Cardiac fibroblast (primary cell): ENCODE data around the gene CPB2.

ENCODE experiments used
- DNase-seq, 2 donors: peaks; one replicate each; pipeline versions ENCODE4 v3.0.0 to v3.0.0-alpha.2; 2010; ENCODE audit warnings: low read depth in 2 of 2
- H3K4me3 ChIP-seq, 2 donors: replicated peaks in 1 of 2; 1 replicate in 1 of 2; 2 replicates in 1 of 2; pipeline ENCODE4 v1.5.1; 2011; ENCODE audit warnings: low read depth in 2 of 2, low read length in 2 of 2, mild to moderate bottlenecking in 2 of 2, moderate library complexity in 1 of 2
- TF ChIP-seq, protein P1 (sequence below): IDR thresholded peaks from one replicate; pipeline ENCODE4 v1.5.1; 2011; ENCODE audit warnings: low read depth, mild to moderate bottlenecking, low read length, inconsistent platforms

CPB2 gene

DNA sequence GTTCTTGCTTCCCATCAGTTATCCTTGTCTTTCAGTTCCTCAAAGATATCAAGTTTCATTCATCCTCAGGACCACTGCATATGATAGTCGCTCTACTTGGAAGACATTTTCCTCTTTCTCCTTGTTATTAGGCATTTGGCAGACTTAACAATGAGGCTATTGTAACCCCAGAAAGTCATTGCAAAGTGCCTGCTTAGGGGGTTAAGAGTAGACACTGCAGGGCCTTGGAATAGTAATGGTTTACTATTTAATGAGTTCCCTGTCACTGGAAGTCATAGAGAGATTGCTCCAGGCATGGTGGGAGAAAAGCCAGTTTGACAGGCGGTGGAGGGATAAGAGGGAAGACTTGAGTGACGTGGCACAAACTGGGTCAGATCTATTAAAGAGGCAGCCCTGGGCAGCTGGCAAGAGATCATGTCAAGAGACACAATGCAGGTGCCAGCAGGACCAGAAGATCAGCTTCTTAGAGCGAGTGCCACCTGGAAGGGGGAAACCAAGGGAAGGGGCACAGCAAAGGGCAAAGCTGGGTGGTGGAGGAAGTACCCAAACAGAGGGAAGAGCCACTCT lies 16.8 kb upstream of the CPB2 start:
- no peak for DNase-seq
- TF ChIP-seq, protein P1, sequence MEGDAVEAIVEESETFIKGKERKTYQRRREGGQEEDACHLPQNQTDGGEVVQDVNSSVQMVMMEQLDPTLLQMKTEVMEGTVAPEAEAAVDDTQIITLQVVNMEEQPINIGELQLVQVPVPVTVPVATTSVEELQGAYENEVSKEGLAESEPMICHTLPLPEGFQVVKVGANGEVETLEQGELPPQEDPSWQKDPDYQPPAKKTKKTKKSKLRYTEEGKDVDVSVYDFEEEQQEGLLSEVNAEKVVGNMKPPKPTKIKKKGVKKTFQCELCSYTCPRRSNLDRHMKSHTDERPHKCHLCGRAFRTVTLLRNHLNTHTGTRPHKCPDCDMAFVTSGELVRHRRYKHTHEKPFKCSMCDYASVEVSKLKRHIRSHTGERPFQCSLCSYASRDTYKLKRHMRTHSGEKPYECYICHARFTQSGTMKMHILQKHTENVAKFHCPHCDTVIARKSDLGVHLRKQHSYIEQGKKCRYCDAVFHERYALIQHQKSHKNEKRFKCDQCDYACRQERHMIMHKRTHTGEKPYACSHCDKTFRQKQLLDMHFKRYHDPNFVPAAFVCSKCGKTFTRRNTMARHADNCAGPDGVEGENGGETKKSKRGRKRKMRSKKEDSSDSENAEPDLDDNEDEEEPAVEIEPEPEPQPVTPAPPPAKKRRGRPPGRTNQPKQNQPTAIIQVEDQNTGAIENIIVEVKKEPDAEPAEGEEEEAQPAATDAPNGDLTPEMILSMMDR: no peak
- H3K4me3 ChIP-seq: no peak overlapping the region

DNA sequence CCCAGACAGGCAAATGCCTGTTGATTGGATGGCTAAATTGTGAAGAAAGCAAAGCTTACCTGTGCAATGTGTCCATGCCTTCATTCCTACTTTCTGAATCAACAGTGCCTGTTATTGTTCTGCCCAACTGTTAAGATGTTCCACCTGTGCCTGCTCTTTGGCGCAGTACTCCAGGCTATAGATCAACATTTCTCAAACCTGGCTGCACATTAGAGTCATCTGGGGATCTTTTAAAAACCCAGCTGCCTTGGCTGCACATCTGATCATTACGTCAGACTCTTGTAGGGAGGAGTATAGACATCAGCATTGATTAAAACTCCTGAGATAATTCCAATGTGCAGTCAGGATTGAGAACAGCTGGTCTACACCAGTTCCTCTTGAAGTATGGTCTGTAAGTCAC lies 16.2 kb upstream of the CPB2 start:
- no peak overlapping the region for H3K4me3 ChIP-seq
- no peak for DNase-seq
- TF ChIP-seq, protein P1: no peak

DNA sequence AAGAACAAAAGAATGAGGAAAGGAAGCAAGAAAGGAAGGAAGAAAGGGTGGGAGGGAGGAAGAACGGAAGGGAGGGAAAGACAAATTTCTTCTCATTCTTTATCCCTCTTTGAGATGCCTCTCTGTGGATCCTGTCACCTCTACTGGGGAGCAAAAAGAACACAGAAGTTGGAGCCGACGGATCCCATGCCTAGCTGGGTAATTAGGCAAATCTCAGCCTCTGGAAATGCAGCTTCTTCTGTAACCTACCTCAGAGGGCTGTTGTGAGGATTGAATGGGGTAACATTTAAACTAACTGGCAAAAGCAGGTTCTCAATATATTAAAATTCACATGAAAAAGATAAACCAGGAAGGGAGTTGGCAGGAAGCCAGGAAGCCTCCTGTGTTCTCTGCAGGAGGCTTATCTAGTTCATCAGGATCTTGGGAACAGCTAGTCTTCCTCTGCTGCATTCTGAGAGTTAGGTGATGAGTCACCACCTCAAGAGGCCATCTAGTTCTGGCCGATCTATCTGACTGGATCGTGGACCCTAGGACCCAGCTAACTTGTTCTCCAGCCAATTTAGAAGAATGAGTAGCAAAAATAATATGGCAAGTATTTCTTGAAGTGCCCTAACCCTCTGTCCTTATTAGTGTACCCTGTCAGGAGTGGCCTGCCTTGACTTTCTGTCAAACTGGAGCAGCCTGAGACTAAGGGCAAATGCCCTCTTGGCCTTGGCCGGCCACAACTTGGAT lies 15.2 kb upstream of the CPB2 start:
- H3K4me3 ChIP-seq: no peak overlapping the region
- DNase-seq: peak; percentile 58 to 70
- TF ChIP-seq, protein P1: no peak

DNA sequence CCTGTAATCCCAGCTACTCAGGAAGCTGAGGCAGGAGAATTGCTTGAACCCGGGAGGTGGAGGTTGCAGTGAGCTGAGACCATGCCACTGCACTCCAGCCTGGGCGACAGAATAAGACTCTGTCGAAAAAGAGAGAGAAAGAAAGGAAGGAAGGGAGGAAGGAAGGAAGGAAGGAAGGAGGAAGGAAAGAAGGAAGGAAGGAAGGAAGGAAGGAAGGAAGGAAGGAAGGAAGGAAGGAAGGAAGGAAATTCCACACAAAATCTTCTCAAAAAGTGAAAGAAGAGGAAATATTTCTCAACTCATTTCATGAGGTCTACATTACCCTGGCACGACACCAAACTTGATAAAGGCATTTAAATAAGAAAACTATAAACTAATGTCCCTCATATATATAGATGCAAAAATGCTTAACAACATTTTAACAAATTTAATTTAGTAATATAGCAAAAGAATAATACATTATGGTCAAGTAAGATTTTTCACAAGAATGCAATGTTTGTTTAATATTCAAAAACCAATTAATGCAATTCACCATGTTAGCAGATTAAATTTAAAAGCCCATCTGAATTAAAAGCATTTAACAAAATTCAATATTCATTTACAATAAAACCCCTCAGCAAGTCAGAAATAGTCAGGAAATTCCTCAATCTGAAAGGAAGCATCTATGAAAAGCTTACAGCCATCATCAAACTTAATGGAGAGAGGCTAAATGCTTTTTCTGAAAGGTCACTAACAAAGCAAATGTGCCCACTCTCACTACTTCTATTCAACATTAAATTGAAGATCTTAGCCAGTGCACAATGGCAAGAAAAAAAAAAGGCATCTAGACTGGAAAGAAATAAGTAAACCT lies 12.0 kb upstream of the CPB2 start:
- no peak for DNase-seq
- TF ChIP-seq, protein P1: no peak
- no peak overlapping the region for H3K4me3 ChIP-seq

DNA sequence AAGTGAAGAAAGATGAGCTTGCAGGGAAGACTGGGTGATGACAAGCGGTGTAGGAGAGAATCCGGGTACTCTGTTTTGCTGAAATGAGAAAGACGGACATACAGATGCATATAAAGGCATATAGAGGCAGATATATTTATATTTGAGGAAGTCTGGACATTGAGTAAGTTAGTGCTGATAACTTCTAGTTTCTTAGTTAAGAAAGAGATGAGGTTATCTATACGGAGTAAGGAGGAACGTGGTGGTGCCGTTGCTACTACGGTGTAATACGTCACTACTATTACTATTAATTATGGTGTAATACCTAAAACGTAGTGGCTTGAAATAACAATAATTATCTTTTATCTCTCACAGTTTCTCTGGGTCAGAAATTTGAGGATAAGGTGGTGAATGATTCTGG lies 9.8 kb upstream of the CPB2 start:
- H3K4me3 ChIP-seq: no peak overlapping the region
- TF ChIP-seq, protein P1: no peak
- DNase-seq: no peak

DNA sequence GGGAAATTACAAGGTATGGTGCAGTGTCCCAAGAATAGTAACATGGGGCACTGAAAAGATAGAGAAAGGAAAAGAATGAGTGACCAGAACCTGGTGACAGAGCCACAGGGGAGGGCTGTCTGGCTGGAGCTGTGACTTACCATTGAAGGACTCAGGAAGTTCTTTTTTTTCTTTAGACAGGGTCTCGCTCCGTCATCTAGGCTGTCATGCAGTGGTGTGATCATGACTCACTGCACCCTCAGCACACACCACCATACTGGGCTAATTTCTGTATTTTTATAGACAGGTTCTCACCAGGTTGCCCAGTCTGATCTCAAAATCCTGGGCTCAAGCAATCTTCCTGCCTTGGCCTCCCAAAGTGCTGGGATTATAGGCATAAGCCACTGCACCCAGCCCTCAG lies 8.8 kb upstream of the CPB2 start:
- peak; percentile 9 to 13 for DNase-seq
- TF ChIP-seq, protein P1: no peak
- no peak overlapping the region for H3K4me3 ChIP-seq
